ENCODE data around the gene SKOR1. TPM values are rescaled to one million over a fixed set of nuclear protein-coding genes. Genes with fewer than 3 reads are reported as not detected.

SKOR1 gene
- polyA plus RNA-seq, 1 experiment, result 0.02 TPM

DNA sequence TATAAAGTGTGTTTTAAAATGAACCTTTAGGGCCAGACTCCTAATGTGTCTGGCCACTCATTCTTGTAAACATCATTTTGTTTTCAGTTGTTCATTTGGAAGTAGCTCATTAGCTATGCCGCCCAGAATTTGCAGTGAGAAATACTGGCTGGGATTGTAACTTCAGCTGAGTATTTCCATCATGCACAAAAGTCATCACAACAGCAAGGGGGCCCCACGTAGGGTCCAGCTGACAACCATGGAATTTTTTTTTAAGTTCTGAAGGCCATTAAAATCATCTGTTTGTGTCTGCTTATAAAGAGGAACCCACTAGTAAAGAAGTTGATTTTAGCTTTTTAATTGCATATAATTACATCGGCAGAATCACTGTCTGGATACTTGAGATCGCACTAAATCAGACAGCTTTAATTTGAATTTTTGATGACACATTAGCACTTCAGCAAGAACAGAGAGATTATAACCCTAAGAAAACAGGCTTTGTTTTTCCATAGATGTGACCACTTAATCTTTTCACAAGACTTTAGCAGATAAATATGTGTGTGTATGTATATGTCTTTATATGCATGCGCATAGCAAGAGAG lies 46.3 kb upstream of the SKOR1 start:
- no peak overlapping the region for H3K4me3 ChIP-seq (ENCODE audit: low read depth, low read length)
- H3K27me3 ChIP-seq (ENCODE audit: control insufficient read depth, insufficient read depth, low read length), result no peaks in the 10 kb centered on the region
- ChIA-PET POLR2A (no interaction called here), CTCF (no interaction called here)
- TF ChIP-seq, protein P1, sequence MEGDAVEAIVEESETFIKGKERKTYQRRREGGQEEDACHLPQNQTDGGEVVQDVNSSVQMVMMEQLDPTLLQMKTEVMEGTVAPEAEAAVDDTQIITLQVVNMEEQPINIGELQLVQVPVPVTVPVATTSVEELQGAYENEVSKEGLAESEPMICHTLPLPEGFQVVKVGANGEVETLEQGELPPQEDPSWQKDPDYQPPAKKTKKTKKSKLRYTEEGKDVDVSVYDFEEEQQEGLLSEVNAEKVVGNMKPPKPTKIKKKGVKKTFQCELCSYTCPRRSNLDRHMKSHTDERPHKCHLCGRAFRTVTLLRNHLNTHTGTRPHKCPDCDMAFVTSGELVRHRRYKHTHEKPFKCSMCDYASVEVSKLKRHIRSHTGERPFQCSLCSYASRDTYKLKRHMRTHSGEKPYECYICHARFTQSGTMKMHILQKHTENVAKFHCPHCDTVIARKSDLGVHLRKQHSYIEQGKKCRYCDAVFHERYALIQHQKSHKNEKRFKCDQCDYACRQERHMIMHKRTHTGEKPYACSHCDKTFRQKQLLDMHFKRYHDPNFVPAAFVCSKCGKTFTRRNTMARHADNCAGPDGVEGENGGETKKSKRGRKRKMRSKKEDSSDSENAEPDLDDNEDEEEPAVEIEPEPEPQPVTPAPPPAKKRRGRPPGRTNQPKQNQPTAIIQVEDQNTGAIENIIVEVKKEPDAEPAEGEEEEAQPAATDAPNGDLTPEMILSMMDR (IDR thresholded peaks at IDR 0.05; ENCODE audit: insufficient read depth, low read depth, low read length), result no peak
- H3K36me3 ChIP-seq (ENCODE audit: control insufficient read depth, insufficient read depth, low read length), result 0 out of 2 replicates have a peak, but pooled peaks cover 3% of the 10 kb centered on the region
- DNase-seq (ENCODE audit: low read depth), result no peak

DNA sequence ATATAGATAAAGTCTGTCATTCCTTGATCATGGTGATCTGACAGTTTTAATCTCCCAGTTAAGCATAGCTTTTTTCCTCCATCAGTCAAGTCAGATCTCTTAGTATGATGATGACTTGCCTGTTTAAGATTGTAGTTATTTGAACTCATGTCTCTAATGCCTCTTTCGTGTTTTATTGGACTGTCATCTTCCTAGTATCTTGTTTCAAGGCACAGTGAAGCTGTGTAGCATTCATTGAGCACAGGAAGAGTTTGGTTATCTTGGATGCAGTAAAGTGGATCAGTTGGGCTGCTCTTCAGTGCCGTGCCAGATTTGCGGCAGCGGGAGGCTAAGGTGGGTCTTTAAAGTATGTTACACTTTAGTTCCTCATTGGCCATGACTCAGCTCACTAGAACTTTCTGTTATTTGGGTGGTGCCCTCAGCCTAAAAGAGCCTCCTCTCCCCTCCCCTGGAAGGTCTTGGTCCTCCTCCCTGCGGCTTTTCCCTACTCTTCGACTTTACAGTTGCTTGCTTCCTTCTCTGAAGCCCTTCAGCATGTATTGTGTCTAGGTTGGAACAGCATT lies 45.7 kb upstream of the SKOR1 start:
- ChIA-PET CTCF (no interaction called here), POLR2A (no interaction called here)
- Histone ChIP-seq H3K36me3 (ENCODE audit: control insufficient read depth, insufficient read depth, low read length) (0 out of 2 replicates have a peak, but pooled peaks cover 3% of the 10 kb centered on the region), H3K27me3 (ENCODE audit: control insufficient read depth, insufficient read depth, low read length) (no peaks in the 10 kb centered on the region), H3K4me3 (ENCODE audit: low read depth, low read length) (no peak overlapping the region)
- TF ChIP-seq, protein P1 (IDR thresholded peaks at IDR 0.05; ENCODE audit: insufficient read depth, low read depth, low read length), result no peak
- DNase-seq (ENCODE audit: low read depth), result no peak

DNA sequence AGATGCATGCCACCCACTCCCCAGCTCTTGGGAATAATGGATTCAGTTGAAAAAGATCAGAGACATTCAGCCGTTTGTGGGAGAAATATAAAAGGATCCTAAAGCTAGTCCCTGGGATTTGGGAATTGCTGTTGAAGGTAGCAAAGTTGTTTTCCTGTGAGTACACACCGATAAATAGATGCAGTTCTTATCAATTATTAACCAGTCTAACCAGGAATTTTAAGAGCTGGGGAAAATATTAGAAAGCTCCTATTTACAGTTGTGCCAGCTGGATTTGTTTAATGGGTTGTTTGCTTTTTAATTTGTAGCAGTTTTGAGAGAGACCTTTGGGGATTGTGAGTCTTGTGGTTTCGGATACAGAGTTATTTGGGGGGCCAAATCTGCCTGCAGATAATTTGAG lies 44.2 kb upstream of the SKOR1 start:
- TF ChIP-seq, protein P1 (IDR thresholded peaks at IDR 0.05; ENCODE audit: insufficient read depth, low read depth, low read length), result no peak
- H3K4me3 ChIP-seq (ENCODE audit: low read depth, low read length), result no peak overlapping the region
- H3K36me3 ChIP-seq (ENCODE audit: control insufficient read depth, insufficient read depth, low read length), result 0 out of 2 replicates have a peak, but pooled peaks cover 4% of the 10 kb centered on the region
- ChIA-PET CTCF (no interaction called here), POLR2A (interaction anchor here (0.5 kb wide), 1 partner anchor 11 kb away, joined by 5 read pairs; no protein-coding TSS in a partner anchor)
- H3K27me3 ChIP-seq (ENCODE audit: control insufficient read depth, insufficient read depth, low read length), result no peaks in the 10 kb centered on the region
- DNase-seq (ENCODE audit: low read depth), result no peak

DNA sequence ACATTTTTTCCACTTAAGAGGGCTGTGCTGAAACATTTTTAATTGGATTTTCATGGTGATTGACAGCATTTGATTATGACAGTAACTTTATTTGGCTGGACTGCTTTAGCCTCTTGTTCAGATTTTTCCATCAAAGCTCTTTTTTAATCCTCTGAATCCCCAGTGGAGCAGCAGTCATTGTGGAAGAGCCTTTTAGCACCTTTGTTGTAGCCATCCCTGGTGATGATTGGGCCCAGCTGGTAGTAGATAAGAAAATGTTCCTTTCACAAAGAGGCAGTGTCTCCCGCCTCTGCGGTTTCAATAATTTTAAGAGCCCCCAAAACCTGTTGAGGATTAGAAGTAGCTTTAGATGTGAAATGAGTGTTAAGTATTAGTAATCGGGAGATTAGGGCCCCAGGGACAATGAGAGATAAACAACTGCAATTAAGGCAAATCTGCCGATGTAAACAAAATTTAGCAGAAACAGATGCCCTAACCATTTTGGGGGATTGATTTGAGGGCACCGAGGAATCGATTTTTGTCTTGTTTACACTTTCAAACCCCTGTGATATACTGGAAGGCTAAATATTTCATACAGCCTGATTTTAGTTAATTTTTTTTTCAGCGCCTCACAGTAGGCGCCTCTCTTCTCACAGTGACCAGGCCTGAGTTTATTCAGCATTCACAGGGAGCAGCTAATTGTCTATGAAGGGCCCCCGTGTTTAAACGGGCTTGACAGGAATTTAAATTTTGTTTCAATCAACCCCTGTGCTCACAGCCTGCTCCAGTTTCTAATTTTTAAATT lies 43.2 kb upstream of the SKOR1 start:
- H3K36me3 ChIP-seq (ENCODE audit: control insufficient read depth, insufficient read depth, low read length), result 0 out of 2 replicates have a peak, but pooled peaks cover 4% of the 10 kb centered on the region
- H3K4me3 ChIP-seq (ENCODE audit: low read depth, low read length), result no peak overlapping the region
- no peaks in the 10 kb centered on the region for H3K27me3 ChIP-seq (ENCODE audit: control insufficient read depth, insufficient read depth, low read length)
- ChIA-PET POLR2A (no interaction called here), CTCF (no interaction called here)
- TF ChIP-seq, protein P1 (IDR thresholded peaks at IDR 0.05; ENCODE audit: insufficient read depth, low read depth, low read length), result no peak
- no peak for DNase-seq (ENCODE audit: low read depth)

DNA sequence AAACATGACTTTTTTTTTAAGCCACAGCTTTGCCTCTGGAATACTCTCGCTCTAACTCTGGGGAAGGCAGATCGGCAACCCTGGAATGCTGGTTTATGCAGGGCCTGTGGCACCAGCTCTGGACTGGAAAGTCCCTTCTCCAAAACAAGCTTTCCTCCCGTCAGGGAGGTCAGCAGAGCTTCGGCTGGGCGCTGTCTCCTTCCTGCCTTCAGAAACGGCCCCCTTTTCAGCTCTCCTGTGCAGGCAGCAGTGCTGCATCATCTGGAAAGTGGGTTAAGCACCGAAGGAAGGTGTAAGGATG lies 42.7 kb upstream of the SKOR1 start:
- TF ChIP-seq, protein P1 (IDR thresholded peaks at IDR 0.05; ENCODE audit: insufficient read depth, low read depth, low read length), result no peak
- Histone ChIP-seq H3K27me3 (ENCODE audit: control insufficient read depth, insufficient read depth, low read length) (no peaks in the 10 kb centered on the region), H3K4me3 (ENCODE audit: low read depth, low read length) (no peak overlapping the region), H3K36me3 (ENCODE audit: control insufficient read depth, insufficient read depth, low read length) (0 out of 2 replicates have a peak, but pooled peaks cover 4% of the 10 kb centered on the region)
- DNase-seq (ENCODE audit: low read depth), result no peak
- ChIA-PET CTCF (interaction anchor here (1.1 kb wide), 1 partner anchor 10 kb away, joined by 3 read pairs; no protein-coding TSS in a partner anchor), POLR2A (no interaction called here)

All from BJ (cell line).